Anterior cingulate cortex (tissue), 58 donors: ENCODE data around the gene MSI2.

Source experiments
- DNase-seq, 58 donors: peaks; one replicate each; lab custom pipeline; 2025; lab: John Stamatoyannopoulos, UW

Gene MSI2

GRCh38 chr17:57701124-57701523, 444.8 kb downstream of the MSI2 start:
- DNase-seq, result no peak

DNA sequence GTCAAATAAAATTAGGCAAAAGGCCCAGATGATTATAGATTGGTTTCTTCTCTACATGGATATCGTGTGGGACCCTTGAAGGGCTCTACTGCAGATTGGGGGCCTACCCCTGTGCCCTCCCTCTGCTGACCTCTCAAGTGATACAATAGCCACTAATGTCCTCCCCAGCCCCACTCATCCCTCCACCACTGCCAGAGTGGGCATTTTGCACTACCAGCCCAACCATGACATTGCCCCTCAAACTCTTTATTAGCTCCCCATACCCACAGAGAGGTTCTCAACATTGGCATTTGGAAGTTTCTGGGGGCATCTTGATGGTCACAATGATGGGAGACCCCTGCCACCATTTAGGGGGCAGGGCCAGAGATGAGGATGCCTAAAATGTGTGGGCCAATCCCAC, 446.9 kb downstream of the MSI2 start:
- no peak for DNase-seq

DNA sequence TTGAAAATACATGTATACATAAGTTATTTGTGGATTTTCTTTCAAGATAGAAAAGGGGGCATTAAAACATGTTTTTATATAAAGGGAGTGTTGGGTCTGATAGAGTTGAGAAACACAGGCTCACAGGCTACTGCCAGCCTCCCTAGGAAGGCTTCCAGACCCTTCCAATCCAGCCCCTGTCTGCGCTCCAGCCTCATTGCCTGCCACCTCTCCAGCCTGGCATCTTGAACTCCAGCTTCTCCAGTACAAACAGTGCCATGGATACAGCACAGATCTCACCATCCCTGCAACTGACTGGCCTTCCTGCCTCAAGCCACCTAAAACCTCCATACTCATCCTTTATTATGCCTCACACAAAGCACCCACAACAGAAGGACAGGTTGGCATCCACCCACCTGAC, 448.1 kb downstream of the MSI2 start:
- DNase-seq, result no peak

DNA sequence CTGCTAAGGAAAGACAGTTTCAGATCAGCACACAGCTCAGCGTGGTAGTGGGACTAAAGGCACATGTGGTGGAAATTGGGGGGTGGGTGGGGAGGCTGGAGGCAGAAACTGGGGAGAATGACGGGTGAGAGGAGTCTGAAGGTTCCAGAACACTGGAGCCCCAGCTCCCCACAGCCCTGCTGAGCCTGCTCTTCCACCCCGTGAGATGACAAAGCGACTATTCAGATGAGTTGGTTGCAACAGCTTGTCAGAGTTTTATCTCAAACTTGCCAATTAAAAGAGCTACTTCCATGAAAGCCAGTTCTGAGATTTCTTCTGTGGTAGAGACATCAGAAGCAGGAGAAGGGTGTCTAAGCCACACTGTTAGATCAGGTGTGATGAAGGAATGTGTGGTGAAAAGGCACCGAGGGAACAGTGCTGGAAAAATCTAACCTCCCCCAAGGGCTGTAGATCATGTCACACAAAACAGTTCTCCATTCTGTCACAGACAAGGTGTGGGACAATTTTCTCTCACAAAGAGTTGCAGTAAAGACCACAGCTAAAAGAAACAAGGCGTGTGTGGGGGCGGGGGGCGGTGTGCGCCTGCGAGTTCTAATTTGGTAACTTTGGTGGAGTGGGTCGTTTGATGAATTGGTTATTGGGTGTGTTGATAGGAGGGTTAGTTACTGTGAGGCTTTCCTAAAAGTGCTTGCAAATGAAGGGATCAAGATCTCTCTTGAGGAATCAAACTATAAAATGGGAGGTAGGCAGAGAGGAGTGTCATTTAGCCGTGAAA, 449.8 kb downstream of the MSI2 start:
- peak in 1 of 58 donors; percentile 8 for DNase-seq

DNA sequence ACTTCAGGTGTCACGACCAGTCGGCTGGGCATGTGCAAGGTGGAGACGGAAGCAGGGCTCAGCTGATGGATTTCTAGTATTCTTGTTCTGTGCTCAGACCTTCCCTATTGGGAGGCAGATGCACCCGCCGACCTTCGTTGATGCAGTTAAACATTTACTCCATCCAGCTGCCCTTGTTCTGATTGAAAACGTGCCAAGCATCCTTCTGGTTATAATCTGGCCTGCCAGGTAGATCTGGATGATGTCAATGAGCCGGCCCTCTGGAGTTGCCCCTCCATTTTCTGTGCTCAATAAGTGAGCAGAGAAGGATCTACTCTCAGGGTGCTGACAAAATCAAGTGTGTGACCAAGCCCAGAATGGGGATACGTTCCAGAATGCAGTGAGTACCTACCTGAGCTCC, 450.4 kb downstream of the MSI2 start:
- DNase-seq, result no peak

- peak in 34 of 58 donors; percentile 7 to 58 (median 26) for DNase-seq
Measured at GRCh38 chr17:57707892-57708291, 451.6 kb downstream of the MSI2 start.

DNA sequence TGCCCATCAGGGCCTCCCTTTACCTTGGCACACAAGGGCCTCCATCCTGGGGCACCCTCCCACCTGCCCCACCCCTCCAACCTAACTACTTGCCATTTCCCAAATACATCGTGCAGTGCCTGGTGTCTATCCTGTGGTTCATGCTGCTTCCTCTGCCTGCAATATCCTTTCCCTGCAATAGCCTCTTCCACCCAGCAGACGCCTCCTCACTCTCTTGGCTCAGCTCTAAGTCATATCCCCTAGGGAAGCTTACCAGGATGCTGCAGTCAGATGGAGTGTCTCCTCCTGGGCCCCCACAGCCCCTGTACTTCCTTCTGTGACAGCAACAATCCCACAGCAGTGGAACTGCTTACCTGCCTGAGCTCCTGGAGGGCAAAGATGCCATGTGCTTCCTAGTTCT, 452.1 kb downstream of the MSI2 start:
- no peak for DNase-seq

DNA sequence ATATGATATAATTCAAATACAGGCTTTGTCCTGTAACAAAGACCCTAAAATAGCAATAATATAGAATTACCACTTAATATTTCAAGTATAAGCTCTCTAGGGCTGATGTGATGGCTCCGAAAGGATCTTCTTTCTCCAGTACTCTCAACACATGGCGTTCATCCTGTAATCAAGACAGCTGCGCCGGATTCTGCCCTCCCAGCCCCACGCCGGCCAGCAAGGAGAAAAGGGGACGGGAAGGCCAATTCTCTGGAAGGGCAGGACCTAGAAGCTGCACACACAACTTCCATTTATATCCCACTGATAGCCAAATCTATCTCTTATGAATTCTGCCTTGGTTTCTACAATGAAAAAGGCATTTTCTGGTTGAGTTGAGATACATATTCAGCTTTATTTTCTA, 456.8 kb downstream of the MSI2 start:
- no peak for DNase-seq

- peak in 1 of 58 donors; percentile 3 for DNase-seq
Measured at GRCh38 chr17:57714665-57715180, 458.4 kb downstream of the MSI2 start.

- DNase-seq, result no peak
Measured at GRCh38 chr17:57715981-57716380, 459.7 kb downstream of the MSI2 start.

DNA sequence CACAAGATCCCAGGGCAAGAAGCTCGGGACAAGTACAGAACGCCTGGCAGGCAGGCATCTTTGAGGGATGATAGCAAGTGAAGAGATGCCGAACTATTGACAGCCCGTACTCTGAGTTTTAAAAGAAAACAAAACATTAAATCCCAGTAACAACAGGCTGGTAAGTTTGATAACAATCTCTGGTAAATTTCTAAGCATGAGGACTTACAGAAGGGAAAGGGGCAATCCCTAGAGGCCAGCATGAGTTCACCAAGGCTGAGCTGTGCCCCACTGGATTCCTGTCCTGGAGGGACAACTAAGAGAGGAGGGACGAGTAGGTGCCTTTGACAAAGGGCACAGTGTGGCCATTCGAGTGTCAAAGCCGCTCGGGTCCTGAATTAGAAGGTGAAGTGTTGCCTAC, 462.6 kb downstream of the MSI2 start:
- DNase-seq, result no peak

DNA sequence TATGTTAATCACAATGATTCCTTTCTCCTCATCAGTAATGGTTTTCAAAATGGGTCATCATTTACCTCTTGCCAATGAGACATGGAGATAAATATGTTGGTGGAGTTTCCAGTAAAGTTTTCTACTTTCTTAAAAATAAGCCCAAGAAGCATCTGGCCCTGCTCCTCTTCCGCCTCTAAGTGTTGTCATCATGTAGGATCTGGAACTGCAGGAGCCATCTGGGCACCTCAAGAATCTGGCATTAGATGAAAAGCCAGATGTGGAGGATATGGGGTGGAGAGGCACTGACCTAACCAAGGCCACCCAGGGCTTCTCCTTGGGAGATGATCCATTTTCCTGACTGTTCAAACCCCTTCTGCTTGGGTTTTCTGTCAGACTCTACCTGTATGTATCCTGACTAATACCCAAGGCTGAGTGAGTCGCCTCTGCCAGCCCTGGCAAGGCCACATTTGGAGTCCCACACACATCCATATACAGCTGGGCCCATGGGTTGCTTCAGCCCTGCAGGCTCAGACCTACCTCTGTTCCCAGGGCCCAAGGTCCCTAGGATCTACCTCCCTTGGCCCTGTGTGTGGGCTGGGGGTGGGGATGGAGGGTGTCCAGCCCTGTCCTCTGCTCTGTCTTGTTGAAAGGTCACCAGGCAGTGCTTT, 464.2 kb downstream of the MSI2 start:
- no peak for DNase-seq

DNA sequence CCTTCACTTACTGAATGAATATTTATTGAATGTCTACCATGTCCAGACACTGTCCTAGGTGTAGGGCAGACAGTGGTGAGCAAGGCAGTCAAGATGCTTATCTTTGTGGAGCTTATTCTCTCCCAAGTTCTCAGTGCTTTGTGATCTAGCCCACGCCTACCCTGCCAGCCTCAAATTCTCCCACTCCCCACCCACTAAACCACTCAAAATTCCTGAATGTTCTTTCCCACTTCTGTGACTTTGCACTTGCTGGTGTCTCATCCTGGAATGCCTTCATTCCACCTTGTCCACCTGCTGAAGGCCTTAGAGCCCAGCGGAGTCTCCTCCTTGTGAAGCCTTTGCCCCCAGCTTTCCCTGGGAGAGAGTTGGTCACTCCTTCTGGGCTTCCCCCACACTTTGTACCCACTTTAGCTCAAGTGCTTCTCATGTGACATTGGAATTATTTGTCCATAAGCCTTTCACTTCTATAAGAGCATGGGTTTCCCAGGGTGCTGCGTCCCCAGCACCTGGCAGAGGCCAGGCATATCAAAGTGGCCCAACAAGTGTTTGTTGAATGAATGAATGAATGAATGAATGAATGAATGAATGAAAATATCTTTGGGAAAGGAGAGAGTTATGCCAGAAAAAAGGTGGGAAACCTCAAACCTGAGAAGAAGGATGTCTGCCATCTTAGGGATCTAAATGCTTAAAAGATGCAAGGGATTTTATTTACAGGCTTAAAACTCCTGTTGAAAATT, 465.8 kb downstream of the MSI2 start:
- DNase-seq, result no peak

DNA sequence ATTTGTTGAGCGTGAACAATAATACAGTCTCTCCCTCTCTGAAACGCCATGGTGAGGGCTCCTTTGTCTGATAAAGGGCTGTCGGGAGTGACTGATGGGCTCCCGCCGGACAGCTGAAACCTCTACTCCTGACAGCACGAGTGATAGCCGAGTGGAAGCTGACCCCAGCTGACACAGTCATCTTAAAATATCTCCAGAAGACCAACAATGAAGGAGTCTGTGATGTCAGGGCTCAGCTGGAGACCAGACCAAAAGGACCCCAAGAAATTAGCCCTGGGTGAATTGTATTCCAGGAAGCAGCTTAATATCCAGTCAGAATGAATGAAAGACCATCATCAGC, 466.4 kb downstream of the MSI2 start:
- no peak for DNase-seq

- no peak for DNase-seq
Measured at GRCh38 chr17:57723427-57724025, 467.2 kb downstream of the MSI2 start.

DNA sequence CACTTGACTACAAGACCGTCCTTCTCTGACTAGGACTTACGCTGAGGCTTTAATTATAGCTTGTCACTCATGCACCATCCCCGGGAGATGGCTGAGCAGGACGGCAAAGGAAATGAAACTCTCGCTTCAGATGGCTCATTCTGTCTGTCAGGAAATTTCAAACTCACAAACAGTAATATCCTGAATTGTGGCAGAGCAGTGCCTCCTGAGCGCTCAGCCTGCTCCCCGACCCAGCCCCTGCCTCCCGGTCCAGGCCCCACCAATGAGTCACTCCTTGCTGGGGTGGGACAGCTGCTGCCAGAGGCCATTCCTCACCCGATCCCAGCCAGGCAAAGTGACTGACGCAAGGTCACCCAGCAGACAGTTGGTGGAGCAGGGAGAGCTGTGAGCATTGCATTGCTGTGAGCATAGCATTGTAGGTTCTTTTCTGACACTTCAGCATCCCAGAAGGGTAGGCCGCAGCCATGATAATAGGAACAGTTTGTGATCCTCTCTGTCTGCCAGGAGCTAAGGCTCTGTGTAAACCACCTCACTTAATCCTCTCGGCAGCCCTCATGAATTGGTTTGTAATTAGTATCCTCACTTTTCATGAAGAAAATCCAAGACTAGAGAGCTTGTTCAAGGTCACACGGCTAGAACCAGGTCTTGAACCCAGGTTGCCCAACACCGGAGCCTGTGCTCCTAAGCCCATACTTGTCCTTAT, 467.9 kb downstream of the MSI2 start:
- no peak for DNase-seq

- DNase-seq, result no peak
Measured at GRCh38 chr17:57724729-57725125, 468.4 kb downstream of the MSI2 start.

DNA sequence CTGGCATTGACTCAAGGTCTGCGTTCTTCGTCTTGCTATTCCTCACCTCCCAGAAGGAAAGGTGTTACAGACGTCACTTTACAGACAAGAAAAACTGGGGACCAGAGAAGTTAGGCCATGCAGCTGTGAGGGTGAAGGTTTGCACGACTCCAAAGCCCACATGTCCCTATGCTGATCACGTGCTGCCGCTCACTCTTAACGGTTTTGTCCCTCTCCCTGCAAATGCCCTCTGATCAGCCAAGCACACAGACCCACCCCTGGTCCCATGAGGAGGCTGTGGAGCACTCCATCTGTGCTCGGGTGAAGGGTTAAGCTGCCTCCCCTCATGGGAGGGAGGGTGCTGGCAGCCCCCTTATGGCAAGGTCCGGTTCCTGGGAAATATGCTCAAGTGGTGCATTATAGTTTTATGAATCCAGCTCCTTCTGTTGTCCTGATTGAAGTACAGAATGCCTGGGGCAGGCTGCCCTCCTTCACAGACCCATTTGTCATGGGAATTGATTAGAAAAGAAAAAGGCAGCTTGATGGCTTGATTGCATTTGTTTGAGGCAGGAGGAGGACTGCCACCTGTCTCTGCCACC, 470.0 kb downstream of the MSI2 start:
- DNase-seq, result no peak

GRCh38 chr17:57726838-57727237, 470.5 kb downstream of the MSI2 start:
- no peak for DNase-seq

- DNase-seq, result no peak
Measured at GRCh38 chr17:57727630-57728175, 471.4 kb downstream of the MSI2 start.
